GM12872 (cell line): ENCODE data around the gene USP19.

Source experiments
- CTCF ChIP-seq: IDR thresholded peaks from 3 replicates; pipeline ENCODE4 v1.5.1; 2011; ENCODE audit warnings: low read depth, mild to moderate bottlenecking, low read length, moderate library complexity; ENCODE audit not compliant: insufficient read depth

USP19 gene

DNA sequence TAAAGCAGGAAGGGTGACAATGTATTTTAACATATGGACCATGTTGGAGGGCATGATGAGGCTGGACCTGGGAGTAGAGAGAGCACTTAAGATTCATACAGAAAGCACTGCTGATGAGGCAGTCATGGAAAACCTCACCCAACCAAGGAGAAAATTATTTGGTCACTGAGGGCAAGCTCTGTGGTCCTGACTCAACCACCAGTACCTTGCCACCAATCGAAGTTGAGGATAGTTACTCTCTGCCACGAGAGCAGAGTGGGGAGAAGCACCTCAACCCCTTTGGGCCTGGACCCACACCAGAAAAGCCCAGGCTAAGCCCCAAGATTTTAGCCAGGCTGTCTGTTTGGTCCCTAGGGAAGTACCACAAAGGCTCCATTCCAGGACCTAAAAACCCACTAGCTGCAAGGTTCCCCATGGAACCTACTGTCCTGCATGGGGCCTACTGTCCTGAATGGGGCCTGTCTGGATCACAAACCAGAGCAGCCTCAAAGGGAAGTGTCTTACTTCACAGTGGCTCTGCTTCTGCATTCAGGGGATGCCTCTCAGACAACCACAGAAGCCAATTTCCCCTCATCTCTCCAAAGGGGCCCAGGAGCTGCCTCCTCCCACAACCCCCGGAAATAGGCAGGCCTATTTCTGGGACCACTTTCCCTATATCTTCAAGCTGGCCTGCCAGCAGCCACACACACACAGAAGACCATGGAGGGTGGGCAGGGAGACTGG lies 41.3 kb upstream of the USP19 start:
- TF ChIP-seq CTCF = no peak

DNA sequence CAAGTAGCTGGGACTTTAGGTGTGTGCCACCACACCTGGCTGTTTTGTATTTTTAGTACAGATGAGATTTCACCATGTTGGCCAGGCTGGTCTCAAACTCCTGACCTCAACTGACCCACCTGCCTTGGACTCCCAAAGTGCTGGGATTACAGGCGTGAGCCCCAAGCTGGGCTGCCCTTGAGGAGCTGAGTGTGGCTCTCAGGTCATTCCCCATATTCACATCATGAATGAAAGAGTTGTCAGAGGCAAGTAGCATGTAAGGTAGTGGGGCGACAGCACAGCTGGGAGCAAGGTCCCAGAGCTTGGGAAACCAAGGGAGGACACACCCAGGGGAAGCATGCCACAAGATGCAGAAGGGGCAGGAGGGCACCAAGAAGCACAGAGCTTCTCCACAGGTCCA lies 40.6 kb upstream of the USP19 start:
- no peak for TF ChIP-seq CTCF

DNA sequence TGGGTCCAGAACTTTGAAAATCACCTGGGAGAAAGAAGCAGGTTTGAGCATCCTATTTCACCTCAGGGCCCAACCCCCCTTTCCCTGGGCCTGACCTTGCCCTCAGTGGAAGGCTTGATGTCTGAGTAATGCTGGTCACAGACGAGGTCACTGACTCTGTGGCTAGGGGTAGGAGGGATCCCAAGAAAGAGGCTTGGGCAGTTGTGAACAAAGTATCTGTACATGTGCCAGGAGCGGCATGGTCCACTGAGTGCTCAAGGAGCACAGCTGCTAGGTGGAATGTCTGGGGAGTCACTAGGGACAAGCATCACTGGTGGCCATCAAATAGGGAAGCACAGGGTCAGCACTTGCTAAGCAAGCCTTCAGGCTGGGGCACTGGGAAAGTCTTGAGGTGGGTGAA lies 38.2 kb upstream of the USP19 start:
- no peak for TF ChIP-seq CTCF

GRCh38 chr3:49158103-49158709 lies 37.6 kb upstream of the USP19 start:
- peak; percentile 70 for TF ChIP-seq CTCF

DNA sequence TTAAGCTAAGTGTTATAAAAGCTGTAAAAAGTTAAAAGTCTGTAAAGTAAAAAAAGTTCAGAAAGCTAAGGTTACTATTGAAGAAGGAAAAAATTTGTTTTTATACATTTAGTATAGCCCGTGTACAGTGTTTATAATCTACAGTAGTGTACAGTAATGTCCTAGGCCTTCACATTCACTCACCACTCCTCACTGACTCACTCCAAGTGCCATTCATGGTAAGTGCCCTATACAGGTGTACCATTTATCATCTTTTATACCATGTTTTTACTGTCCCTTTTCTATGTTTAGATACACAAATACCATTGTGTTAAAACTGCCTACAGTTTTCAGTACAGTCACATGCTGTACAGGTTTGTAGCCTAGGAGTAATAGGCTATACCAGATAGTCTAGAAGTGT lies 36.7 kb upstream of the USP19 start:
- TF ChIP-seq CTCF = no peak

GRCh38 chr3:49153349-49153912 lies 32.8 kb upstream of the USP19 start:
- no peak for TF ChIP-seq CTCF

DNA sequence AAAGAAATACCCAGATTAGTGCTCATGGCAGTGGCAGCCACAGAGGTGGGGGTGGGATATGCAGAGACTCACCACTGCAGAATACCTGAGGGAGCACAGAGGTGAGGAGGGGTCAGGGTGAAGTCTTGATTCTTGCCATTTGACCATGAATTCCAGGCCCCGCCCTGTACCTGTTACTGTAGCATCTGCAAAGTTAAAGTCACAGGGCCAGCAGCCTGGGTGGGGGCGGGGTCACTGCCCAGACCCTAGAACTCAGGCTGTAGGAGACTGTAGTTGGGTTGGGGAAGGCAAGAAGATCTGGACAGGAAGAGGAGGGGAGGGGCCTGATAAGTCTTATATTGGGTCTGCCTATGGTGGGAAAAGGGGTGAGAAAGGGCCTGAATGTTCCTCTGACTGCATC lies 31.0 kb upstream of the USP19 start:
- no peak for TF ChIP-seq CTCF
